Measurements from ENCODE around the gene FOXP1. TPM values are rescaled to one million over a fixed set of nuclear protein-coding genes. Genes with fewer than 3 reads are reported as not detected.

Gene FOXP1
- total and polyA plus RNA-seq, 2 of the 8 experiments (the other 6 are each of a cell fraction or from before 2014, with no cell fraction given), result 13.9 to 25.4 TPM

GRCh38 chr3:70989174-70989573, 594.4 kb downstream of the FOXP1 start:
- CTCF ChIA-PET (ENCODE audit: partially characterized antibody), result no interaction called here
- Histone ChIP-seq H3K14ac (ENCODE audit: insufficient read length) (no peak overlapping the region), H2AFZ (ENCODE audit: low read length) (no peak overlapping the region)

More at GRCh38 chr3:70989174-70989573, 594.4 kb downstream of the FOXP1 start:
- no peak overlapping the region for H2BK5ac ChIP-seq (ENCODE audit: low read depth, low read length)
- no peak overlapping the region for H3K18ac ChIP-seq (ENCODE audit: extremely low read depth, low read length)
- H2BK20ac ChIP-seq (ENCODE audit: low read length), result no peak overlapping the region
- H3K9ac ChIP-seq (replicated peaks in 1 of 4; ENCODE audit: extremely low read depth in 1 of 4, low read depth in 3 of 4, low read length in 3 of 4), result no peak overlapping the region
- no peak overlapping the region for H3K27ac ChIP-seq (ENCODE audit: low read depth, low read length)
- no peak overlapping the region for H2BK15ac ChIP-seq (ENCODE audit: low read length)
- H3K56ac ChIP-seq (replicated peaks; ENCODE audit: insufficient read length, low read depth, low read length), result no peak overlapping the region
- H3K4me3 ChIP-seq (ENCODE audit: extremely low read depth in 1 of 4, insufficient read depth in 2 of 4, low read depth in 3 of 4, low read length in 4 of 4), result no peak overlapping the region
- no peak overlapping the region for H2BK120ac ChIP-seq (replicated peaks; ENCODE audit: low read depth, low read length)
- peaks cover 0 to 15% (median 2%) of the 10 kb centered on the region in 4 experiments; a peak in 4 of 8 replicates for H3K36me3 ChIP-seq (ENCODE audit: control insufficient read depth in 2 of 4, insufficient read depth in 4 of 4, low read length in 3 of 4)
- WGBS, 2 experiments (ENCODE audit: extremely low coverage in 1 of 2, insufficient coverage in 1 of 2, insufficient read length in 1 of 2, insufficient replicate concordance in 2 of 2, low coverage in 1 of 2, low lambda C conversion rate in 2 of 2, missing lambda C conversion rate in 1 of 2), result 85% methylated on average over 3 of the region's 3 CpGs; no CpG with 5 or more reads in 1 of the 2 experiments
- POLR2A ChIA-PET (ENCODE audit: partially characterized antibody), result no interaction called here
- no peak overlapping the region for H3K23ac ChIP-seq (ENCODE audit: insufficient read length)
- H3K4me2 ChIP-seq (ENCODE audit: insufficient read depth in 1 of 2, low read depth in 2 of 2, low read length in 2 of 2), result no peak overlapping the region
- H3K79me1 ChIP-seq (ENCODE audit: low read depth, low read length), result no peaks in the 10 kb centered on the region
- no peak for TF ChIP-seq RFX5 (IDR thresholded peaks at IDR 0.05; ENCODE audit: borderline replicate concordance, low read depth, low read length)
- TF ChIP-seq NRF1 (IDR thresholded peaks at IDR 0.05; ENCODE audit: low read depth, low read length), result no peak
- TF ChIP-seq SIRT6 (IDR thresholded peaks at IDR 0.05; ENCODE audit: low read length), result no peak
- TF ChIP-seq KDM1A (IDR thresholded peaks at IDR 0.05; ENCODE audit: borderline replicate concordance, low read length), result no peak
- TF ChIP-seq, protein P1, sequence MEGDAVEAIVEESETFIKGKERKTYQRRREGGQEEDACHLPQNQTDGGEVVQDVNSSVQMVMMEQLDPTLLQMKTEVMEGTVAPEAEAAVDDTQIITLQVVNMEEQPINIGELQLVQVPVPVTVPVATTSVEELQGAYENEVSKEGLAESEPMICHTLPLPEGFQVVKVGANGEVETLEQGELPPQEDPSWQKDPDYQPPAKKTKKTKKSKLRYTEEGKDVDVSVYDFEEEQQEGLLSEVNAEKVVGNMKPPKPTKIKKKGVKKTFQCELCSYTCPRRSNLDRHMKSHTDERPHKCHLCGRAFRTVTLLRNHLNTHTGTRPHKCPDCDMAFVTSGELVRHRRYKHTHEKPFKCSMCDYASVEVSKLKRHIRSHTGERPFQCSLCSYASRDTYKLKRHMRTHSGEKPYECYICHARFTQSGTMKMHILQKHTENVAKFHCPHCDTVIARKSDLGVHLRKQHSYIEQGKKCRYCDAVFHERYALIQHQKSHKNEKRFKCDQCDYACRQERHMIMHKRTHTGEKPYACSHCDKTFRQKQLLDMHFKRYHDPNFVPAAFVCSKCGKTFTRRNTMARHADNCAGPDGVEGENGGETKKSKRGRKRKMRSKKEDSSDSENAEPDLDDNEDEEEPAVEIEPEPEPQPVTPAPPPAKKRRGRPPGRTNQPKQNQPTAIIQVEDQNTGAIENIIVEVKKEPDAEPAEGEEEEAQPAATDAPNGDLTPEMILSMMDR (IDR thresholded peaks at IDR 0.05; ENCODE audit: control extremely low read depth in 1 of 3, insufficient read depth in 1 of 3, low read depth in 1 of 3, low read length in 3 of 3), result no peak
- TF ChIP-seq RXRA (IDR thresholded peaks at IDR 0.05; ENCODE audit: insufficient read depth, low read depth, low read length), result no peak
- TF ChIP-seq, protein P2, sequence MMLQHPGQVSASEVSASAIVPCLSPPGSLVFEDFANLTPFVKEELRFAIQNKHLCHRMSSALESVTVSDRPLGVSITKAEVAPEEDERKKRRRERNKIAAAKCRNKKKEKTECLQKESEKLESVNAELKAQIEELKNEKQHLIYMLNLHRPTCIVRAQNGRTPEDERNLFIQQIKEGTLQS (IDR thresholded peaks at IDR 0.05; ENCODE audit: insufficient read depth, low read depth, low read length), result no peak
- no peak for TF ChIP-seq JUND (IDR thresholded peaks at IDR 0.05; ENCODE audit: low read length)
- TF ChIP-seq TEAD4 (IDR thresholded peaks at IDR 0.05; ENCODE audit: low read depth, low read length), result no peak
- no peak for TF ChIP-seq SAP30 (IDR thresholded peaks at IDR 0.05; ENCODE audit: insufficient read depth, insufficient replicate concordance, low read length)
- TF ChIP-seq SUZ12 (IDR thresholded peaks at IDR 0.05; ENCODE audit: low read length), result no peak
- no peak overlapping the region for H2BK12ac ChIP-seq (ENCODE audit: low read depth, low read length)
- no peak overlapping the region for H3K4ac ChIP-seq (replicated peaks; ENCODE audit: insufficient read length, low read depth, low read length)
- H4K8ac ChIP-seq (ENCODE audit: extremely low read depth, insufficient read depth, low read length), result no peak overlapping the region
- FAIRE-seq, result no peak
- no peaks in the 10 kb centered on the region for H3K23me2 ChIP-seq (ENCODE audit: low read depth, low read length)
- DNase-seq (ENCODE audit: low read depth in 1 of 2, low spot score in 2 of 2), result no peak
- no peaks in the 10 kb centered on the region for H4K20me1 ChIP-seq (replicated peaks in 1 of 2; ENCODE audit: control insufficient read depth in 1 of 2, insufficient read depth in 2 of 2, low read length in 2 of 2)
- H4K91ac ChIP-seq (replicated peaks; ENCODE audit: insufficient read length, low read length), result no peak overlapping the region
- H3K4me1 ChIP-seq (replicated peaks in 1 of 4; ENCODE audit: control insufficient read depth in 3 of 4, insufficient read depth in 4 of 4, low read length in 3 of 4), result peaks cover 0 to under 1% (median 0%) of the 10 kb centered on the region in 4 experiments; a peak in 2 of 7 replicates
- H3K27me3 ChIP-seq (replicated peaks in 1 of 4; ENCODE audit: control insufficient read depth in 3 of 4, extremely low read depth in 1 of 4, insufficient read depth in 3 of 4, low read length in 3 of 4), result no peaks in the 10 kb centered on the region
- H3K79me2 ChIP-seq (ENCODE audit: control insufficient read depth in 1 of 2, insufficient read depth in 2 of 2, low read length in 2 of 2), result no peaks in the 10 kb centered on the region
- H2AK5ac ChIP-seq (ENCODE audit: low read depth, low read length), result no peak overlapping the region
- no peaks in the 10 kb centered on the region for H3K9me3 ChIP-seq (ENCODE audit: insufficient read depth in 2 of 2, low read depth in 1 of 2, low read length in 1 of 2)
- no peak overlapping the region for H4K5ac ChIP-seq (ENCODE audit: insufficient read length, low read depth, low read length)

Data from H1 (cell line).